Gastrocnemius medialis (tissue), 4 donors: Measurements from ENCODE around the gene TLR7. TPM values are rescaled to one million over a fixed set of nuclear protein-coding genes. Genes with fewer than 3 reads are reported as not detected.

Source experiments
- ATAC-seq, 2 donors: fragments of 150-250 bp; one replicate each; pipeline ENCODE4 v1.9.1; 2016
- DNase-seq, 2 donors: peaks; one replicate each; pipeline ENCODE4 v3.0.0-alpha.2; 2019
- H3K27ac ChIP-seq, 4 donors: fragments of 200-600 bp; sonication (generic); 1 replicate in 1 of 4; 2 replicates in 3 of 4; pipeline ENCODE4 v1.5.1; 2016 to 2018; ENCODE audit warnings: mild to moderate bottlenecking in 2 of 4, moderate library complexity in 1 of 4
- H3K27me3 ChIP-seq, 3 donors: fragments of 200-600 bp; sonication (generic) in 2 of 3; 1 replicate in 1 of 3; 2 replicates in 2 of 3; pipeline versions ENCODE4 v1.5.1 to v1.6.0; 2016 to 2019; ENCODE audit warnings: mild to moderate bottlenecking in 1 of 3, moderate library complexity in 1 of 3
- H3K36me3 ChIP-seq, 2 donors: fragments of 200-600 bp; sonication (generic) in 1 of 2; one replicate each; pipeline ENCODE4 v1.5.1; 2017 to 2018
- H3K4me1 ChIP-seq, 2 donors: fragments of 200-600 bp; sonication (generic) in 1 of 2; one replicate each; pipeline ENCODE4 v1.5.1; 2016 to 2017; ENCODE audit warnings: mild to moderate bottlenecking in 2 of 2
- H3K4me3 ChIP-seq, 4 donors: fragments of 200-600 bp; sonication (generic) in 3 of 4; 1 replicate in 1 of 4; 2 replicates in 3 of 4; pipeline ENCODE4 v1.5.1; 2016 to 2019; ENCODE audit warnings: mild to moderate bottlenecking in 2 of 4
- H3K9me3 ChIP-seq, 3 donors: fragments of 200-600 bp; sonication (generic) in 2 of 3; 1 replicate in 1 of 3; 2 replicates in 2 of 3; pipeline ENCODE4 v1.5.1; 2016 to 2019
- CTCF ChIP-seq, 5 experiments: fragments of 450-650 bp in 3 of 5; fragments of 200-600 bp in 2 of 5; sonication (generic) in 2 of 5; IDR thresholded peaks in 4 of 5; conservative IDR thresholded peaks in 1 of 5; 1 replicate in 4 of 5; 2 replicates in 1 of 5; pipeline ENCODE4 v1.5.1; 2016 to 2019; ENCODE audit warnings: antibody characterized with exemption in 5 of 5, mild to moderate bottlenecking in 3 of 5, moderate library complexity in 3 of 5
- POLR2A ChIP-seq, 2 donors: fragments of 450-650 bp; IDR thresholded peaks; one replicate each; pipeline ENCODE4 v1.6.1; 2017; ENCODE audit warnings: antibody characterized with exemption in 2 of 2, mild to moderate bottlenecking in 2 of 2, moderate library complexity in 2 of 2
- in situ Hi-C, 4 donors: fragments of 200-750 bp; cut with MboI; loops; one replicate each; pipeline versions ENCODE4 v1.15.0 to v1.8.0; 2017; ENCODE audit warnings: low sequenced_read_pairs in 4 of 4
- intact Hi-C: fragments of 100-400 bp; cut with DNase I; formaldehyde crosslinking; loops from one replicate; pipeline ENCODE4 v1.15.1; 2023; ENCODE audit warnings: low total_unique reads
- total RNA-seq, 4 donors: library from RNA; depleted of rRNA; stranded (reverse); fragments of >200 nt; gene quantifications; one replicate each; pipeline versions ENCODE4 v1.1.0 to v1.2.3, GENCODE V29; 2016

TLR7 gene
- total RNA-seq, 4 donors from 2014 or later = 0.05 to 0.23 (median 0.16) TPM

- Histone ChIP-seq H3K4me1 (no peaks in the 10 kb centered on the region), H3K27ac (no peak overlapping the region), H3K27me3 (no peaks in the 10 kb centered on the region), H3K4me3 (no peak overlapping the region), H3K9me3 (no peaks in the 10 kb centered on the region), H3K36me3 (no peaks in the 10 kb centered on the region)
- no peak for ATAC-seq
- no peak for DNase-seq
- in situ Hi-C loops = no loop called here
- TF ChIP-seq POLR2A (IDR thresholded peaks at IDR 0.05) = no peak
- TF ChIP-seq CTCF (IDR thresholded peaks at IDR 0.05 in 4 of 5, conservative IDR thresholded peaks at IDR 0.05 in 1 of 5) = no peak
- intact Hi-C loops = no loop called here
Measured at GRCh38 chrX:12934850-12935249, 68.0 kb downstream of the TLR7 start.

GRCh38 chrX:12936947-12937346 is 70.1 kb downstream of the TLR7 start:
- Histone ChIP-seq H3K4me3 (no peak overlapping the region), H3K36me3 (no peaks in the 10 kb centered on the region), H3K4me1 (no peaks in the 10 kb centered on the region), H3K27me3 (no peaks in the 10 kb centered on the region), H3K27ac (no peak overlapping the region), H3K9me3 (no peaks in the 10 kb centered on the region)
- no peak for TF ChIP-seq POLR2A (IDR thresholded peaks at IDR 0.05)
- no peak for TF ChIP-seq CTCF (IDR thresholded peaks at IDR 0.05 in 4 of 5, conservative IDR thresholded peaks at IDR 0.05 in 1 of 5)
- intact Hi-C loops = no loop called here
- DNase-seq = no peak
- no peak for ATAC-seq
- in situ Hi-C loops = no loop called here

Other genes with a start within 250 kb of the TLR7 start
- gene PRPS2, start 75.7 kb upstream of the TLR7 start, total RNA-seq = 1 to 10 TPM in 2 of 4 donors, under 1 TPM in 2; 0.73 to 1.9 (median 1.3) TPM
- gene TLR8, start 39.5 kb downstream of the TLR7 start, total RNA-seq = under 1 TPM; 0.42 to 0.97 (median 0.62) TPM
- 100 to 1,000 TPM; 492 to 653 (median 526) TPM for gene TMSB4X, start 108.0 kb downstream of the TLR7 start, total RNA-seq
- gene FAM9C, start 177.5 kb downstream of the TLR7 start, total RNA-seq = not detected